Immature natural killer cell (primary cell): ENCODE data around the gene MBNL2. TPM values are rescaled to one million over a fixed set of nuclear protein-coding genes. Genes with fewer than 3 reads are reported as not detected.
A peak's percentile ranks its signal among the peaks of the same experiment; 100 is the strongest.

Source experiments
- DNase-seq, 3 donors: peaks; one replicate each; pipeline ENCODE4 v3.0.0; 2022; ENCODE audit warnings: mixed read lengths in 1 of 3
- H3K27ac Mint-ChIP-seq, 6 donors: one replicate each; pipeline ENCODE4 v1.8.0; 2020; ENCODE audit warnings: mixed read lengths in 6 of 6, mild to moderate bottlenecking in 5 of 6, inconsistent platforms in 4 of 6, moderate library complexity in 3 of 6
- H3K27me3 Mint-ChIP-seq, 3 donors: one replicate each; pipeline ENCODE4 v1.8.0; 2020 to 2021; ENCODE audit warnings: low read depth in 3 of 3, mild to moderate bottlenecking in 3 of 3, mixed read lengths in 3 of 3, moderate library complexity in 3 of 3, inconsistent platforms in 1 of 3
- H3K36me3 Mint-ChIP-seq, 3 donors: one replicate each; pipeline ENCODE4 v1.8.0; 2020; ENCODE audit warnings: mixed read lengths in 3 of 3, inconsistent platforms in 2 of 3, mild to moderate bottlenecking in 2 of 3
- H3K4me1 Mint-ChIP-seq, 2 donors: one replicate each; pipeline ENCODE4 v1.8.0; 2020; ENCODE audit warnings: inconsistent platforms in 2 of 2, mild to moderate bottlenecking in 2 of 2, mixed read lengths in 2 of 2, moderate library complexity in 1 of 2
- H3K4me3 Mint-ChIP-seq, 5 donors: one replicate each; pipeline ENCODE4 v1.8.0; 2020; ENCODE audit warnings: mild to moderate bottlenecking in 5 of 5, mixed read lengths in 5 of 5, inconsistent platforms in 3 of 5, moderate library complexity in 3 of 5
- H3K9me3 Mint-ChIP-seq, 6 donors: one replicate each; pipeline ENCODE4 v1.8.0; 2020; ENCODE audit warnings: mild to moderate bottlenecking in 6 of 6, mixed read lengths in 6 of 6, inconsistent platforms in 4 of 6, moderate library complexity in 3 of 6
- polyA plus RNA-seq, 3 donors: library from polyadenylated mRNA; unstranded; fragments of 300-500 nt; fragmentation: Illumina TruSeq; gene quantifications; one replicate each; pipeline ENCODE4 v1.2.3, GENCODE V29; 2021

The MBNL2 gene
- polyA plus RNA-seq, 3 donors from 2014 or later = 11.7 to 19.4 (median 18.6) TPM

DNA sequence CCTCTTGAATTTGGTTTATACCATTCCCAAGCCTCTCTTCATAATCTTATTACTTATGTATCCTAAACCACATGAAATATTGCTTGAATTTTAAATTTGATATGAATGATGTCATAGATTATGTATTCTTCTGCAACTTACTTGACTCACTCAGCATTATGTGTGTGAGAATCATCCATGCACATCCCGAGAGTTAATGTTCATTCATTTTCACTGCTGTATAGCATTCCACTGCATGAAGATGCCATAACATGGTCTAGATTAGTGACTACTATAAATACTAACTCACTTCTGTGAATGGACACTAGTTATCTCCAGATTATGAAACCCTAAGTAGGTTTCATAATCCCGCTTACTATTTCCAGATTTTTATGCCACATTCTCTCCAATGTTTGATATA lies 186.8 kb downstream of the MBNL2 start:
- Mint-ChIP-seq H3K36me3 (no peaks in the 10 kb centered on the region), H3K27me3 (peaks cover 0 to 3% (median 3%) of the 10 kb centered on the region in 3 donors), H3K4me1 (no peaks in the 10 kb centered on the region), H3K27ac (no peak overlapping the region), H3K9me3 (peaks cover 0 to 5% (median 0%) of the 10 kb centered on the region in 6 donors), H3K4me3 (no peak overlapping the region)
- no peak for DNase-seq

DNA sequence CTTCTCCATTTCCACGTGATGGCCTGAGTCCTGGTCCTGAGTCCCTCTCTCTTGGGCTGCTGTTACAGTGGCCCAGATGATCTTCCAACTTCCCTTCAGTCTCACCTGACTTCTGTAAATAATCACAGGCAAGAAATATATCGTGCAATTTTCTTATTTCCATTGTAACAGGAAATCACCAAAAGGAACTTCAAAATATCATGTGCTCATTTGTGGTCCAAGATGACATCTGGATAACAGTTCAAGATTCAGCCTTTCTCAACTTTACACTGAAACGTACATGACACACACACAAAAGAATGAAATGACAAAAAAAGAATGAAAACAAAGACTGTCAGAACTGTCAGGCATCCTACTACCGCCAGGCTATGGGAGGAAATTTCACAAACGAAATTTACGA lies 189.9 kb downstream of the MBNL2 start:
- H3K27ac Mint-ChIP-seq = no peak overlapping the region
- peaks cover 0 to 5% (median 0%) of the 10 kb centered on the region in 6 donors for H3K9me3 Mint-ChIP-seq
- no peaks in the 10 kb centered on the region for H3K4me1 Mint-ChIP-seq
- no peaks in the 10 kb centered on the region for H3K36me3 Mint-ChIP-seq
- no peak for DNase-seq
- peaks cover 0 to 6% (median 3%) of the 10 kb centered on the region in 3 donors for H3K27me3 Mint-ChIP-seq
- H3K4me3 Mint-ChIP-seq = no peak overlapping the region

DNA sequence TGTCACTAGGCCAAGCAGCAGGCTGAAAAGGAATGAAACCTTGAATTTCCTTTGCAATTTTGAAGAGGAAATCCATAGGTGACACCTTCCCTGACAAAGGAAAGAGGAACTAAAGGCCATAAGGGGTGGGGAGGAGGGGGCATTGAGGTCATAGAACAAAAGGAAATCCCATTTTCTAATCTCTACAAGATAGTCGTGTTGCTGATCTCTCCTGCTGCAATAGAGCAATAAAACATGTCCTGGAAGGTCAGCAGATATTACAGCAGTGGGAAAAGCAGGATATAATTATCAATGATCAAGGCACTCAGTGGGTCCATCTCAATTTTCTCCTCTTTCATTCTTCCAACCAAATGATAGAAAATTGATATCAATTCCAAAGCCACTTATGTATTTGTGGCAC lies 191.6 kb downstream of the MBNL2 start:
- Mint-ChIP-seq H3K4me3 (no peak overlapping the region), H3K36me3 (no peaks in the 10 kb centered on the region), H3K9me3 (peaks cover 0 to 5% (median 0%) of the 10 kb centered on the region in 6 donors), H3K27ac (no peak overlapping the region), H3K4me1 (no peaks in the 10 kb centered on the region), H3K27me3 (peaks cover 2 to 6% (median 4%) of the 10 kb centered on the region in 3 donors)
- no peak for DNase-seq

DNA sequence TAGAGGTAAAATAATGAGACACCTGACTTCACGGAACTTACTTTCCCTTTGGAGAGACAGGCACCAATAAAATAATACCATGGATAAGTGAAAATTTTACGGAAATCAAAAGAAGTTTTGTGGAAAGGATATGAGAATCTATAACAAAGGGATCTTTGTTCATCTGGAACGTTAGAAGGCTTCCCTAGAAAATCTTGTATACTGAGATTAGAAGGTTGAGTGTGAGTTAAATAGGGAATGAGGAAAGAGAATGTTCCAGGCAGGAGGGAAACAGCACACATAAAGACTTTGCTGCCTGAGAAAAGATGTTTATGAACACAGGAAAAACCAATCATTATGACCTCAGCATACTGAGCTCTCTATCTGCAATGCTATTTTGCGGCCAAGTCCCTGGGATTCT lies 192.3 kb downstream of the MBNL2 start:
- Mint-ChIP-seq H3K4me3 (no peak overlapping the region), H3K36me3 (no peaks in the 10 kb centered on the region), H3K27ac (no peak overlapping the region), H3K27me3 (peaks cover 0 to 5% (median 4%) of the 10 kb centered on the region in 3 donors), H3K9me3 (no peaks in the 10 kb centered on the region), H3K4me1 (no peaks in the 10 kb centered on the region)
- no peak for DNase-seq

DNA sequence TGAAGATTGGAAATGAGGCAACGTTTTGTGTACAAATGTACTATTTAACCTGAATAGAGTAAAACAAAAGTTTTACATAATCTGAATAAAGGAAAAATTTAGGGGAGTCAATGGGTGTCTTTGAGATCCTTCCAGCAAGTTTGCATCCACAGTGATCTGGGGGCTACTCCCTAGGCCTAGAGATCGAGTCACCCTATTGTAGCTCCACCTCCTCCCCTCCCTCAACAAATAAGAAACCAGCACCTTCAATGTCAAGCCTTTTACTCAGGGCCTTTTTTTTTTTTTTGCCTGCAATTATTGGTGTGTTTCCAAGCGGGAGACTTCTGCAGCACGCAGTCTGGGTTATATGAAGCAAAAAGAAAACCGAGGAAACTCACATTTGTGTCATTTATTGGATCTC lies 195.6 kb downstream of the MBNL2 start:
- Mint-ChIP-seq H3K4me3 (no peak overlapping the region), H3K36me3 (no peaks in the 10 kb centered on the region), H3K9me3 (no peaks in the 10 kb centered on the region), H3K4me1 (no peaks in the 10 kb centered on the region), H3K27me3 (peaks cover 1 to 5% (median 4%) of the 10 kb centered on the region in 3 donors), H3K27ac (no peak overlapping the region)
- no peak for DNase-seq

DNA sequence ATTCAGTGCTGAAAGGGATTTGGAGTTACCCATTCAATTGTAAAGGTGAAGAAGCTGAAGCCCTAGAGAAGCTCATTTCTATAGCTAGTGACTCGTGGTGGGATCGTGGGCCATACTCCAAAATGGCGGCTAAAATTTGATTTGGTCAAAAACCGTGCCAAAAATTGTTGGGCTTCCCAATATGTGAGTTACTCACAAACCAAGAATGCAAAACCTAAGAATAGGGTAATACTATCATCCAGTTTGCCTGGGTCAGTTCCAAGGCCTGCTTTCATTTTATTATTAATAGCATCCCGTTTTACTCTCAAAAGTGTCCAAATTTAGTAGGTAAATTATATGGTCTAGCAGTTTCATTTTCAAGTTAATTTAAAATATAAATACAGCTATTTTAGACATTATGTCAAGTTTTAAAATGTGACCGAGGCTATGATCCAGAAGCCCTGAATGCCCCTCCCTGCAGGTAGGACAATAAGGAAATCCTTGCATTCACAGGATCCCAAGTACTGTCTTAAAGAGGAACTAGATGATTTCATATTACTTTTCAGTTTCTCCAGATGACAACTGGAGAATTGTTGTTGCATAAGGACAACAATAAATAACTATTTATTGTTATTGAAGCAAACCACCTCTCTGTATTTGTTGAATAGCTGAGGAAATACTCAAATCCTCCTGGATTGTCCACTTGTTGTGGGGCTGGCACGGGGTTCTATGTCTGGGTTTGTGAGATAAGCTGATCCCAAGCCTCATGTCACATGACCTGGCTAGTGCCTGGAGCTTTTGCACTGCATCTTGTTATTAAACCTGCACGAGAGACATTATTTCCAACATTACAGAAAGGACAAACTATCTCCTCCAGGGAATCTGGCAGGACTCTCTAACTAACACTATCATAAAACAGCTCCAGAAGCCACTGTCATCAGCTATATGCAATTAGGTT lies 200.3 kb downstream of the MBNL2 start:
- Mint-ChIP-seq H3K27me3 (peaks cover 0 to 11% (median 3%) of the 10 kb centered on the region in 3 donors), H3K9me3 (no peaks in the 10 kb centered on the region), H3K4me3 (no peak overlapping the region), H3K36me3 (no peaks in the 10 kb centered on the region), H3K27ac (no peak overlapping the region), H3K4me1 (no peaks in the 10 kb centered on the region)
- DNase-seq = no peak

DNA sequence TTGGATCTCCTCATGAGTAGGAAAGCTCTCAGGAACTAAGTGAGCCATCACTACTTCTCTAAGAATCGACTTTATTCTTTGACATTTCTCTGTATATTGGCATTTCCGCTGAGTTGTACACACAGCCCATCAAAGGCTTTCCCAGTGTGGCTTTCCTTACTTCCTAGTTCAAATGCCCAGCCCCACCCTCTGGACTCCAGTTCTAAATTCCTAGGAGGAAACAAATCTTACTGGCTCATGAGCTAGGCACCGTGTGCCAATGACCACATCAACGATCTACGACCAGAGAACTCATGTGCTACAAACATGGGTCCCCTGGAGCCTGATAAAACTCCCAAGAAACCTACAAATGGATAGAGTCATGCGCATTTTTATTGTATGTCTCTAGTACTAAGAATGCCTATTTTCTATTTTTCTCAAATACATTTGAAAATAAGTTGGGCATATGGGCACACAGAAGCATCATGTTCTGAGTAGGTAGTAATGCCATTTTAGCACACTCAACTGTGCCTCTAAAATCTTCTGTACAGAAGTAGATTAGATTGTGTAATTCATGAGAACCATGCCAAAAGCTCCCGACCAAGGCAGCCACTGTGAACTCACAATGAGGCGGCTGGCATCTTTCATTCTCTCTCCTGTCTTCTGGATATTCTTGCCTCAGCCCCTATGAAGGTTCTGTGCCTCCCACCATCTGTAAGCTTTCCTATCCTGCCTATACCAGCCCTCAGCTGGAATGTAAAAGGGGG lies 201.3 kb downstream of the MBNL2 start:
- no peak for DNase-seq
- Mint-ChIP-seq H3K27ac (no peak overlapping the region), H3K9me3 (no peaks in the 10 kb centered on the region), H3K4me3 (no peak overlapping the region), H3K4me1 (no peaks in the 10 kb centered on the region), H3K36me3 (peaks cover 0 to 1% (median 0%) of the 10 kb centered on the region in 3 donors), H3K27me3 (peaks cover 2 to 7% (median 3%) of the 10 kb centered on the region in 3 donors)

DNA sequence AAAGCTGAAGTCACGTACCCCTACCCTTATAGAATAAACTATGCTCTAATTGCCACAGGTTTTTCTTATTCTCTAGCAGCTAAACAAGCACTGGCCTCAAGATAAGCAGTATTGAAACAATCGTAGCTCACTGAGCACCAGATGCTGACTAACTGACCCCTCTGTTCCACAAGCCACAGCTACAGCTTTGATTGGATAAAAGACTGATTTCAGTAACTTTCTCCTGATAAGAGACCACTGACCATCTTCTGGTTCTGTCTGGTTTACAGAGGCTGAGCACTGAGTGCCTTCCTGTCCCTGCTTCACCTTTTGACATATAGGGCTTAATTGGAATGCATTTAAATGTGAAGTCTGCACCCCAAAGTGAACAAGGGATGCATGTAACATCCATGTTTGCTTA lies 203.5 kb downstream of the MBNL2 start:
- no peak overlapping the region for H3K27ac Mint-ChIP-seq
- peaks cover 3 to 7% (median 5%) of the 10 kb centered on the region in 3 donors for H3K27me3 Mint-ChIP-seq
- no peaks in the 10 kb centered on the region for H3K4me1 Mint-ChIP-seq
- H3K36me3 Mint-ChIP-seq = peaks cover 0 to 7% (median 0%) of the 10 kb centered on the region in 3 donors
- no peak for DNase-seq
- peaks cover 0 to 1% (median 0%) of the 10 kb centered on the region in 6 donors for H3K9me3 Mint-ChIP-seq
- H3K4me3 Mint-ChIP-seq = no peak overlapping the region

DNA sequence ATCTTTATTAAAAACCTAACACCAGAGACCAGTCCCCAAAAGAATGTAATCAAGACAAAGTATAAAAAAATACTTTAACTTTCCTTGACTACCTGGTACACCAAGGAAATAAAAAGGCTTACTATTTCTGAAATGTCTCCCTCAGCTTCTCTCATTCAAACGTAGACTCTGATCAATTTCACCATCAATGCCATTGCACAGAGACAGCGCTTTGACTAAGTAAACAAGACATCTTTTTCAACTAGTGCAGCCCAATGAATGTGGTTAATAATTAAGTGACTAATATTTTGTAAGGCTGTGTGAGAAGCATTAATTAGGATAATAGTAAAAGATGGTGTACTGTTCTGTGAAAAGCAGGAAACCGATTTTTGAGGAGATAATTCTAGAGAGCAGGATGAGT lies 204.6 kb downstream of the MBNL2 start:
- Mint-ChIP-seq H3K4me1 (peaks cover 0 to 2% of the 10 kb centered on the region in 2 donors), H3K36me3 (peaks cover 0 to 7% (median 0%) of the 10 kb centered on the region in 3 donors), H3K4me3 (no peak overlapping the region), H3K9me3 (peaks cover 0 to 1% (median 0%) of the 10 kb centered on the region in 6 donors), H3K27me3 (peaks cover 3 to 7% (median 5%) of the 10 kb centered on the region in 3 donors), H3K27ac (no peak overlapping the region)
- no peak for DNase-seq

DNA sequence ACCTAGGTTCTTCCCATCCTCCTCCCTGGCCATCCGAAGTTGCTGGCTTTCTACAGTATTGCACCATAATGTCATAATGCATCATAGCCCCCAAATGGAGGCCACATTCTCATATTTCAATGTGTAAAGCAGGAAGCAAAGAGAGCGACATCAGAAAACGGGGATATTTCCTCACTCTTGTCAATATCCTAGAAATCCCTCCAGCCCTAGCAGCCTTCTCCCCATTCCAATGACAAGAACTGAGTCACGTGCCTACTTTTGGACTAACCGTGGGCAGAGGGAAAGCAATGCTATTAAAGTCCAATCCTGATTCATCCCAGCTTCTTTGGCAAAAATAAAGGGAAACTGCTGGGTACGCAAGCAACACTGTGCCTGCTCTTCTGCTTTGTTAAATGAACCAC lies 207.5 kb downstream of the MBNL2 start:
- H3K36me3 Mint-ChIP-seq = peaks cover 0 to 7% (median 0%) of the 10 kb centered on the region in 3 donors
- H3K4me1 Mint-ChIP-seq = peaks cover 12 to 16% of the 10 kb centered on the region in 2 donors
- DNase-seq = no peak
- no peak overlapping the region for H3K4me3 Mint-ChIP-seq
- peaks cover 0 to 2% (median 0%) of the 10 kb centered on the region in 6 donors for H3K9me3 Mint-ChIP-seq
- no peak overlapping the region for H3K27ac Mint-ChIP-seq
- H3K27me3 Mint-ChIP-seq = peaks cover 11 to 22% (median 17%) of the 10 kb centered on the region in 3 donors

DNA sequence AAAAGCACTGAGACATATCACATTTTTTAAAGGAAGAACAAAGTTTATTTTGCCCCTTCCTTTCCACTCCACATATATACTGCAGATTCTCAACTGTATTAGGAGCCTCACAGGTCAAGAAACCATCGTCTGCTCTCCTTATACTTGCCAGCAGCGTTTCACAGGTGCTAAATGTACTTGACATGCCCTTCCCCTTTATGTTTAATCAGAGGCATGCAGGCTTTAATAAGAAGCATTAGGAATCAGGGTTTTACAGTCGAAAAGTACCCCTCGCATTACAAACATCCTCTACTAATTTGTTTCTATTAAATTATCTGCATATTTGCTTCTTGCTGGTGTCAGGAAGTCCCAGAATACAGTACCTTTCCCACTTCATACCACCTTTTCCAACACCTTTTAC lies 208.2 kb downstream of the MBNL2 start:
- no peak overlapping the region for H3K4me3 Mint-ChIP-seq
- H3K9me3 Mint-ChIP-seq = peaks cover 0 to 2% (median 0%) of the 10 kb centered on the region in 6 donors
- H3K36me3 Mint-ChIP-seq = peaks cover 0 to 7% (median 0%) of the 10 kb centered on the region in 3 donors
- DNase-seq = no peak
- H3K27me3 Mint-ChIP-seq = peaks cover 14 to 26% (median 17%) of the 10 kb centered on the region in 3 donors
- peaks cover 18 to 22% of the 10 kb centered on the region in 2 donors for H3K4me1 Mint-ChIP-seq
- H3K27ac Mint-ChIP-seq = no peak overlapping the region

DNA sequence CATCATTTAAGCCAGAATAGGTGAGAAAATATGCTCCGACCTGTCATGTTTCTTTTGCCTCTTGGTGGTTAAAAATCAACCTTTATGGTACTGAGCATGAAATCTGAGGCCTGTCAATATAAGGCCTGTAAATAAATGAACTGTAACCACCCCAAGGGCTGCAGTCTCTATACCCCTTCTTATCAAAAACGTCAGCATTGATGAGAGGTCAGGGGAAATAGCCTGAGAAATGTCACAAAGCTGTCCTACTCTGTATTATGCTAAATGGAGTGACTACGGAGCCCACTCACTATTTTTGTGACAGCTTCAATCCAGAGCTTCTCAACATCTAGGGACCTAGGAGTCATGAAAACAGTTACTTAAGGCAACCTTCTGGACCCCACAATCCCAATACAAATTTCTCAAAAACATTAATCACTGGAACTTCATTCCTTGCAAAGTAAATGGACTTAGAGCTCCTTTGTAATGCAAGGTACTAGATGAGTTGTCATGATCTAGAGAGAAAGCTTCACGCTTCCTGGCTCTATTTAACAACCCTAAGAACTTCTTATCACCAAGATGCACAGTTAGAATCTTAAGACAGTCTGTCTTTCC lies 209.1 kb downstream of the MBNL2 start:
- Mint-ChIP-seq H3K4me3 (peak overlapping the region; percentile 33 to 99 (median 96)), H3K36me3 (peaks cover 0 to 7% (median 0%) of the 10 kb centered on the region in 3 donors), H3K27ac (no peak overlapping the region), H3K4me1 (peaks cover 26 to 32% of the 10 kb centered on the region in 2 donors), H3K9me3 (peaks cover 0 to 2% (median 0%) of the 10 kb centered on the region in 6 donors), H3K27me3 (peaks cover 14 to 26% (median 17%) of the 10 kb centered on the region in 3 donors)
- no peak for DNase-seq

DNA sequence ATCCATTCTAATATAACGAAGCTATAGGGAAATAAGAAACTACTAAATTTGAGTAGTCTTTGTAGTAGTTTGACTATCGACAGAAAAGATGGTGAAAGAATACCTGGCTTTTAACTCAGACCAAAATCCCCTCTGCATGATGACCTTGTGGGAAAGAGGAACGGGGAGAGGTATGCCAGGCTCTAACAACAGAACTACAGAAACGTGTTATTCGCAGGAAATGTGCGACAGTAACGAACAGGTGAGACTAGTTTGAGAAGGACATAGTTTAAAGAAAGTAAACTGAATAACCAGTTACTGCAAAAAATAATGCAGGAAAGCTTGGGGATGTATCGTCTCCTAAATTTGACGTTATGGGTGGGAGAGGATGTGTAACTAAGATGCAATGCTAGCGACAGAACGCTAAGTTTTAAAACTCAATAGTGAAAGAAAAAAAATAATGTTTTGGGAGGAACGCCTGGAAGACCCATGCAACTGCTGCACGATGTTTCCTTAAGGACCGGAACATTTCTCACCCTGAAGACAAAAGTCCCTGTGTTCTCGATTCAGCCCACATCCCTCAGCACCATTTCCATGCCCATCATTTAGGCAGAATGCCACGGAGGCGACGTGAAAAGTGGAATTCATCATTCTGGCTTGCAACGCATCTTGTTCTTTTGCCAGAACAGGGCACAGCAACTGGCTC lies 210.2 kb downstream of the MBNL2 start:
- peaks cover 0 to 7% (median 0%) of the 10 kb centered on the region in 3 donors for H3K36me3 Mint-ChIP-seq
- H3K4me1 Mint-ChIP-seq = peaks cover 32 to 38% of the 10 kb centered on the region in 2 donors
- H3K27ac Mint-ChIP-seq = peak overlapping the region; percentile 97 to 100 (median 100)
- peak in 2 of 3 donors; percentile 2 for DNase-seq
- H3K27me3 Mint-ChIP-seq = peaks cover 14 to 26% (median 17%) of the 10 kb centered on the region in 3 donors
- peaks cover 0 to 2% (median 0%) of the 10 kb centered on the region in 6 donors for H3K9me3 Mint-ChIP-seq
- H3K4me3 Mint-ChIP-seq = peak overlapping the region; percentile 92 to 99 (median 98)
